Mucosa of rectum (tissue), 2 donors: Measurements from ENCODE around the gene SLC17A3.

Experiments
- H3K27ac ChIP-seq, 2 donors: one replicate each; pipeline ENCODE4 v1.7.0; 2013; ENCODE audit warnings: inconsistent platforms in 2 of 2, low read depth in 2 of 2, low read length in 2 of 2
- H3K27me3 ChIP-seq, 2 donors: one replicate each; pipeline ENCODE4 v1.7.0; 2013; ENCODE audit warnings: low read length in 2 of 2; ENCODE audit not compliant: control insufficient read depth in 2 of 2, insufficient read depth in 2 of 2
- H3K36me3 ChIP-seq, 2 donors: one replicate each; pipeline ENCODE4 v1.7.0; 2013; ENCODE audit warnings: low read length in 2 of 2; ENCODE audit not compliant: control insufficient read depth in 2 of 2, insufficient read depth in 2 of 2
- H3K4me1 ChIP-seq, 2 donors: one replicate each; pipeline ENCODE4 v1.7.0; 2013; ENCODE audit warnings: low read length in 2 of 2, mild to moderate bottlenecking in 1 of 2; ENCODE audit not compliant: control insufficient read depth in 2 of 2, insufficient read depth in 2 of 2
- H3K4me3 ChIP-seq, 2 donors: one replicate each; pipeline ENCODE4 v1.7.0; 2013; ENCODE audit warnings: low read length in 2 of 2
- H3K9ac ChIP-seq, 2 donors: one replicate each; pipeline ENCODE4 v1.7.0; 2013; ENCODE audit warnings: low read length in 2 of 2, low read depth in 1 of 2, mild to moderate bottlenecking in 1 of 2
- H3K9me3 ChIP-seq, 2 donors: one replicate each; pipeline ENCODE4 v1.7.0; 2013; ENCODE audit warnings: low read length in 2 of 2; ENCODE audit not compliant: control insufficient read depth in 2 of 2
- donor health status: healthy.
- donor health status: Normal muscosa, but diverticular disease.

Gene SLC17A3

DNA sequence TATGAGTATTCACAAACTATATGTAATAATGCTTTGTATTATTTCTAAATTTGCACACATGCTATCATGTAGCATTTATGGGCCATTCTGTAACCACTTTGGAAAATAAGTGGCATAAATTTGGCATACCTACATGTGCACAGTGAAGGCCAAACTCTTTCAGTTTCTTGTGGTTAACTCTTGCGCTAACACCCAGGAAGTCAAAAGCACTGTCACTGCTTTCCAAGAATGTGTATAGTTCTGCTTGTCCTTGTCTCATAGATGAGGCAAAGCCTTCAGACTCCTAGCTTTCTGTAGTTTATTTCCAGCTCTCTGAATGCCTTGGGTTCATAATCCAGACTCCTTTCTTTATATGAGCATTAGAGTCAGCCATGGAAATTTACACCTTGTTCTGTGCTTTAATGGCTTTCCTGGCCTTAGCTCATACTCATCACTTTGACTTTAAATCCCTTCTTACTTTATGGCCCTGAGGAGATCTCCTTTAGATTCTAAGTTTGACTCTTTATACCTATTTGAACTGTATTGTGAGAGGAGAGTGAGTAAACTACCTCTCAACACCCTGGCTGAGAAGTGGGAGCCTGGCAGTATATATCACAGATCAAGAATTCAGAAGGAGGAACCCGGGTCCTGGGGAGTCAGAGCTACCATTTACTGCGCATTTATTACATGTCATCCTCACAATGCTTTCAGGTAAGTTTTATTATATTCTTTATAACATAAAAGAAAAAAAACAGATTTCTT is 949 bp upstream of the SLC17A3 start:
- Histone ChIP-seq H3K4me3 (no peak overlapping the region), H3K27me3 (no peaks in the 10 kb centered on the region), H3K4me1 (no peaks in the 10 kb centered on the region), H3K9me3 (no peaks in the 10 kb centered on the region), H3K27ac (no peak overlapping the region), H3K9ac (no peak overlapping the region), H3K36me3 (no peaks in the 10 kb centered on the region)

DNA sequence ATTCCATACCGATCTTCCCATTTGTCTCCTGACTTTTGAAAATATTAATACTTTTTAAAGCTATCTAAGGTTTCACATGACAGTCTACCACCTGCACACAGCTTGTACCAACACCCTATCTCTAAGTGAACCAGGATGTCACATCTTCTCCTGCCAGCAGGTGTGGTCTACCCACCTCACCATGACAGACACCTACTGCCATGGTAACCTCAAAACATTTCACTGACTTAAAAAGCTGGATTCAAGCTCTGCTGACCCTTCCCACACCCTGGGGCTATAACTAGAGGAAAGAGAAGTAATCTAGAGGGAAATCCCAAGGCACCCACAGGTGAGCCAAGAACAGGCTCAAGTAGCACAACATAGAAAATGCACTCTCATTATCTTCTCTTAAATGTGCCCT is 1.2 kb downstream of the SLC17A3 start:
- H3K9ac ChIP-seq: no peak overlapping the region
- no peak overlapping the region for H3K4me3 ChIP-seq
- no peaks in the 10 kb centered on the region for H3K27me3 ChIP-seq
- no peaks in the 10 kb centered on the region for H3K36me3 ChIP-seq
- H3K27ac ChIP-seq: no peak overlapping the region
- no peaks in the 10 kb centered on the region for H3K4me1 ChIP-seq
- no peaks in the 10 kb centered on the region for H3K9me3 ChIP-seq

DNA sequence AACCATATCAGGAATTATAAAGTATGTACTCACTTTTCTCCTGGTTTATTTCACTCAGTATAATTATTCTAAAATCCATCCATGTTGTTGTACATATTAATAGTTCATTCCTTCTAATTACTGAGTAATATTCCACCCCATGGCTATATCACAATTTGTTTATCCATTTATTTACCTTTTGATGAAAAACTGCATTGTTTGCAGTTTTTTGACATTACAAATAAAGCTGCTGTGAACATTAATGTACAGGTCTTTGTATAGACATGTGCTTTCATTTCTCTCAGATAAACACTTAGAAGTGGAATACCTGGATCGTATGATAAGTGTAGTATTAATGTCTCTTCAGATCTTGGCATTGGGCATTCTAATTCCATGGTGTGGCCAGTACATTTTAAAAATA is 4.2 kb downstream of the SLC17A3 start:
- no peak overlapping the region for H3K27ac ChIP-seq
- H3K4me3 ChIP-seq: no peak overlapping the region
- H3K27me3 ChIP-seq: no peaks in the 10 kb centered on the region
- H3K9ac ChIP-seq: no peak overlapping the region
- H3K36me3 ChIP-seq: no peaks in the 10 kb centered on the region
- no peaks in the 10 kb centered on the region for H3K4me1 ChIP-seq
- no peaks in the 10 kb centered on the region for H3K9me3 ChIP-seq

DNA sequence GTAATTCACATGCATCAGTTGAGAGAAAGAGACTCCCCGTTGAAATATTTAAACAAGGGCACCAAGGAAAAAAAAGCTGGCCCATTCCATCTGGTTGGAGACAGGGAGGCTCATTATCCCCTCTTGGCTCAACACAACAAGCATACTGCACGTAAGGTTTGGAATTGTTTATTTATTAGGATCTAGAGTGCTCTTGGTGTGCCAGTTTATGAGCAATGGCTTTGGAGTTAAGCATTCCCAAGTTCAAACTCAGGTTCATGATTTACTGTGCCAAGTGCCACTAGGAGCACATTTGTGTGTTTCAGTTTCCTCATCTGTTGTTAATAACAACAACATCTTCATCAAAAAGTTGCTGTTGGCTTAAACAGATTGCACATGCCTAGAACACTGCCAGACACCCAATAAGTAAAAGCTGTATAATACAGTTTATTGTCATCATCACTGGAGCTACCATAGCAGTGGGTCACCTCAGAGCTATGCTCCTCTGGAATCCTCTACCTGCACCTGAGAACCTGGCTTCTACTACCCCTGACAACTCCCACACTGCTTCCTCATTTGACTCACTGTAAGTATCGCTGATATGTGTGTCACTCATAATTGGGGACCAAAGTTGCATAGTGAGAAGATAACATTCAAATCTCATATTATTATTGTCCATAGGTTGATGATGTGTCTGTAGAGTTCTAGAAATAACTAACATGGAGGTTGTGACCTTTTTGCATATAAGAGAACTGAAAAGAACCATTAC is 5.4 kb downstream of the SLC17A3 start:
- H3K4me1 ChIP-seq: no peaks in the 10 kb centered on the region
- no peaks in the 10 kb centered on the region for H3K36me3 ChIP-seq
- no peaks in the 10 kb centered on the region for H3K9me3 ChIP-seq
- H3K27ac ChIP-seq: no peak overlapping the region
- no peaks in the 10 kb centered on the region for H3K27me3 ChIP-seq
- no peak overlapping the region for H3K9ac ChIP-seq
- no peak overlapping the region for H3K4me3 ChIP-seq

DNA sequence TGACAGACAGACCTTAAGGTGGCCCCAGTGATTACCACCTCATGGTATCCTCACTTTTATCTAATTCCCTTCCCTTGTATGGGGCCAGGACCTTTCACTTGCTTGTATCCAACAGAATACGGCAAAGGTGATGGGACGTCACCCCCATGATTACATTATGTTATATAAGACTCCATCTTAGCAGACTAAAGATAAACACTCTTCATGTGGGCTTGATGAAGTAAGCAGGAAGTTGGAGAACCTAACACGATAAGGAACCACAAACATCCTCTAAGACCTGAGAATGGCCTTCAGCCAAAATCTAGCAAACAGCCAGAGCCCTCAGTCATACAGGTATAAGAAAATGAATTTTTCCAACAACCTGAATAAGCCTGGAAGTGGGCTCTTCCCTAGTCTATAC is 8.0 kb downstream of the SLC17A3 start:
- no peak overlapping the region for H3K27ac ChIP-seq
- no peak overlapping the region for H3K9ac ChIP-seq
- H3K4me1 ChIP-seq: no peaks in the 10 kb centered on the region
- H3K27me3 ChIP-seq: no peaks in the 10 kb centered on the region
- H3K9me3 ChIP-seq: no peaks in the 10 kb centered on the region
- H3K4me3 ChIP-seq: no peak overlapping the region
- no peaks in the 10 kb centered on the region for H3K36me3 ChIP-seq

DNA sequence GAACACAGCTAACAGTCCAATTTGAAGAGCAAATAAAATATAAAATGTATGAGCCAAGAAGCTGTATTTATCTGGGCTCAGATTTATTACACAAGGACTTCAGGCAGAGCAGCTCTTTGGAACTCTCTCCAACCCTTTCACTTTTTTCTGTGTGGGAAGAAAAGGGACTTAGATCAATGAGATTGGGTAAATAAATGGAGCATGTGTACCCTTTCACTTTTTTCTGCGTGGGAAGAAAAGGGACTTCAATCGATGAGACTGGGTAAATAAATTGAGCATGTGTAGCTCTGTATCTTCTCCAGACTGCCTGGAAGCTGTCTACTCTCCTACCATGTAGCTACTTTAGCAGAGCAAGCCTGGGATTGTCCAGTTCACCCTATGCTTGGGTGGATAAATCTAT is 10.7 kb downstream of the SLC17A3 start:
- no peaks in the 10 kb centered on the region for H3K36me3 ChIP-seq

DNA sequence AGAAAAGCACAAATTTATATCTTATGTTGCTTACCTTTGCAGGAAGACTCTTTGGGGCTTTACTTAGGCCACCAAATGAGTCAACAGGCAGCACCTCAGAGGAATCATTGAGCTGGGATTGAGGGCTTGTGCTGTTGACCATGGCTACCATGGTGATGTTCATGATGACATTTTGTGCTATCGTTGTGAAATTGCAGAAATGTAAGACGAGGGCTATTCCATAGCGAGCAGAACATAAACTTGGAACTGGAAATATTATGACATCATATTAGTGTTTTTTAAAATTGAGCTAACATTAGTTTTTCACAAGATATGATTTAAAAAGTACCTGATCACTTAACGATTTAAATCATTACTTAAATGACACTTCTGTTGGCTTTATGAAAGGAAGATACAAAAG is 11.8 kb downstream of the SLC17A3 start:
- no peaks in the 10 kb centered on the region for H3K4me1 ChIP-seq
- H3K27ac ChIP-seq: no peak overlapping the region
- H3K9me3 ChIP-seq: no peaks in the 10 kb centered on the region
- H3K36me3 ChIP-seq: no peaks in the 10 kb centered on the region
- no peaks in the 10 kb centered on the region for H3K27me3 ChIP-seq
- no peak overlapping the region for H3K4me3 ChIP-seq
- no peak overlapping the region for H3K9ac ChIP-seq

More for the DNA sequence above, 10.7 kb downstream of the SLC17A3 start:
- Histone ChIP-seq H3K27me3 (no peaks in the 10 kb centered on the region), H3K4me1 (no peaks in the 10 kb centered on the region), H3K4me3 (no peak overlapping the region), H3K27ac (no peak overlapping the region), H3K9ac (no peak overlapping the region), H3K9me3 (no peaks in the 10 kb centered on the region)

DNA sequence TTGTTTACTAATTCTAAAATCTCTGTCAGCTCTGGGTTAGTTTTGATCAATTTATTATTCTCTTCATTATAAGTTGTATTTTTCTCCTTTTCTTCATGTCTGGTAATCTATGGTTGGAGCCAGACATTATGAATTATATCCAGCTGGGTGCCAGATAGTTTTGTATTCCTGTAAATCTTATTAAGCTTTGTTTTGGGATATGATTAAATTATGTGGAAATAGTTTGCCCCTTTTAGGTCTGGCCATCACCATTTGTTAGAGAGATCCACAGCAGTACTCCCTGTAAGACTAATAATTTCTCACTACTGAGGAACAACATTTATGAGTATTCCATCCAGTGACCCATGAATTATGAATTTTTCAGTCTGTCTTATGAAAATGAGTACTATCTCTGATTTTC is 21.3 kb downstream of the SLC17A3 start:
- H3K4me3 ChIP-seq: no peak overlapping the region

DNA sequence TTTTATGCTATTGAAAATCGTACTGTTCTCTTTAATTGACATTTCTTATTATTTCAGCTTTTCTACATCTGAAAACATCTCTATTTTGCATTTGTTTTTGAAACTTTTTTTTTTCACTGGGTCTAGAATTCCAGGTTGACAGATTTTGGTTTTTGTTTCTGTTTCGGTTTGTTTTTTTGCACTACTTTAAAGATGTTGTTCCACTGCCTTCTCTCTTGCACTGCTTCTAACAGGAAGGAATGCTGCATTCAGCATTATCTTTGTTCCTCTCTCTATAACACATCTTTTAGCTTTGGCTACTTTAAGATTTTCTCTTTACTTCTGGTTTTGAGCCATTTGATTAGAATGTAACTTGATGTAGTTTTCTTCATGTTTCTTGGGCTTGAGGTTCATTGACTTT is 22.1 kb downstream of the SLC17A3 start:
- Histone ChIP-seq H3K4me1 (no peaks in the 10 kb centered on the region), H3K36me3 (no peaks in the 10 kb centered on the region)

More for the DNA sequence above, 21.3 kb downstream of the SLC17A3 start:
- Histone ChIP-seq H3K9ac (no peak overlapping the region), H3K9me3 (no peaks in the 10 kb centered on the region), H3K27me3 (no peaks in the 10 kb centered on the region), H3K27ac (no peak overlapping the region), H3K36me3 (no peaks in the 10 kb centered on the region), H3K4me1 (no peaks in the 10 kb centered on the region)

DNA sequence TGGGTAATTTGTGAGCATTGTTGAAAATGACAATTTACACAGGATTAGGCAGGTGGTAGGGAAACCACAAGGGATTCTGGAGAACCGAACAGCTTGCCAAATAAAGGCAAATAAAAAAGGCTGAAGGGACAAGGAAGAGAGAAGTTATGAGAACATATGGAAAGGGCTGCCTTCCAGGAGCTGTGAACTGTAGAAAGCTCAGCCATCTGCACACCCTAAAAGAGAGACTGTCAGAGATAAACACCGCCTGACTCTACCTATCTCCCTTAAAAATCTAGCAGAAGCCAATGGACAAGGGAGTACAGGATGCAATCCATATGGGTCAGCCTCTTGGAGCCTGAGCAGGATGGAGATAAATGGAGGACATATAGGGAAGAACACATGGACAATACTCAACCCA is 29.5 kb downstream of the SLC17A3 start:
- Histone ChIP-seq H3K36me3 (no peaks in the 10 kb centered on the region), H3K4me1 (no peaks in the 10 kb centered on the region), H3K27me3 (no peaks in the 10 kb centered on the region), H3K27ac (no peak overlapping the region), H3K4me3 (no peak overlapping the region), H3K9me3 (no peaks in the 10 kb centered on the region), H3K9ac (no peak overlapping the region)

More for the DNA sequence above, 22.1 kb downstream of the SLC17A3 start:
- Histone ChIP-seq H3K27me3 (no peaks in the 10 kb centered on the region), H3K9ac (no peak overlapping the region), H3K27ac (no peak overlapping the region), H3K4me3 (no peak overlapping the region), H3K9me3 (no peaks in the 10 kb centered on the region)
